Measurements from ENCODE around the gene CA12. TPM values are rescaled to one million over a fixed set of nuclear protein-coding genes. Genes with fewer than 3 reads are reported as not detected.

Gene CA12
- total RNA-seq, 3 donors from 2014 or later, result 141 to 645 (median 213) TPM

GRCh38 chr15:63283126-63283525 is 98.5 kb downstream of the CA12 start:
- Histone ChIP-seq H3K9me3 (no peaks in the 10 kb centered on the region), H3K36me3 (ENCODE audit: low read depth) (no peaks in the 10 kb centered on the region), H3K4me3 (no peak overlapping the region), H3K4me1 (ENCODE audit: low read depth) (no peaks in the 10 kb centered on the region)
- no peak for DNase-seq
- no peak for ATAC-seq
- TF ChIP-seq, protein P1, sequence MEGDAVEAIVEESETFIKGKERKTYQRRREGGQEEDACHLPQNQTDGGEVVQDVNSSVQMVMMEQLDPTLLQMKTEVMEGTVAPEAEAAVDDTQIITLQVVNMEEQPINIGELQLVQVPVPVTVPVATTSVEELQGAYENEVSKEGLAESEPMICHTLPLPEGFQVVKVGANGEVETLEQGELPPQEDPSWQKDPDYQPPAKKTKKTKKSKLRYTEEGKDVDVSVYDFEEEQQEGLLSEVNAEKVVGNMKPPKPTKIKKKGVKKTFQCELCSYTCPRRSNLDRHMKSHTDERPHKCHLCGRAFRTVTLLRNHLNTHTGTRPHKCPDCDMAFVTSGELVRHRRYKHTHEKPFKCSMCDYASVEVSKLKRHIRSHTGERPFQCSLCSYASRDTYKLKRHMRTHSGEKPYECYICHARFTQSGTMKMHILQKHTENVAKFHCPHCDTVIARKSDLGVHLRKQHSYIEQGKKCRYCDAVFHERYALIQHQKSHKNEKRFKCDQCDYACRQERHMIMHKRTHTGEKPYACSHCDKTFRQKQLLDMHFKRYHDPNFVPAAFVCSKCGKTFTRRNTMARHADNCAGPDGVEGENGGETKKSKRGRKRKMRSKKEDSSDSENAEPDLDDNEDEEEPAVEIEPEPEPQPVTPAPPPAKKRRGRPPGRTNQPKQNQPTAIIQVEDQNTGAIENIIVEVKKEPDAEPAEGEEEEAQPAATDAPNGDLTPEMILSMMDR (IDR thresholded peaks at IDR 0.05), result no peak
- intact Hi-C loops (cut with DNase I, micrococcal nuclease), result no loop called here

DNA sequence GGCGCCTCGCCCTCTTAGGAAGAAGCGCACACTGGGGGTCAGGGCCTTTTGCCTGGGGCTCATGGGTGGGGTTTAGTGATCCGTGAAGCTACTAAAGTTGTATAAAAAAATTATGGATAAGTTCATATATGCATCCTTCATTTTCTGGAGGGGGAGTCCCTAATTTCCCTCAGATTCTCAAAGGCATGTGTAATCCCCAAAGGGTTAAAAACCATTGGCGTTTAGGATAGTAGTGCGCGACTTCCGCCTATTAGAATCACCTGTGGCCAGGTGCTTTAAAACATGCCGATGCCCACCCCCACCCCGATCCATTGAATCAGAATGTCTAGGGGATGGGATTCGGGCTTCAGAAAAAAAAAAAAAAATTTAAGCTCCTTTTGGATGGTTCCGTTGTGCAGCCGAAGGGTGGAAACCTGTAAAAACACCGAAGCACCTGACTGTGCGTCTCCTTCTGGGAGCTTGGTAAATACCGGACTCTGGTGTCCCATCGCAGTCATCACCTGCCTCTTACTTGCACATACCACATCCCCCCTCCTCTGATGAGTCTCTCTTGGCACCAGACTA is 103.7 kb downstream of the CA12 start:
- no peaks in the 10 kb centered on the region for H3K4me1 ChIP-seq (ENCODE audit: low read depth)
- intact Hi-C loops (cut with DNase I, micrococcal nuclease), result no loop called here
- ATAC-seq, result peak; percentile 7

DNA sequence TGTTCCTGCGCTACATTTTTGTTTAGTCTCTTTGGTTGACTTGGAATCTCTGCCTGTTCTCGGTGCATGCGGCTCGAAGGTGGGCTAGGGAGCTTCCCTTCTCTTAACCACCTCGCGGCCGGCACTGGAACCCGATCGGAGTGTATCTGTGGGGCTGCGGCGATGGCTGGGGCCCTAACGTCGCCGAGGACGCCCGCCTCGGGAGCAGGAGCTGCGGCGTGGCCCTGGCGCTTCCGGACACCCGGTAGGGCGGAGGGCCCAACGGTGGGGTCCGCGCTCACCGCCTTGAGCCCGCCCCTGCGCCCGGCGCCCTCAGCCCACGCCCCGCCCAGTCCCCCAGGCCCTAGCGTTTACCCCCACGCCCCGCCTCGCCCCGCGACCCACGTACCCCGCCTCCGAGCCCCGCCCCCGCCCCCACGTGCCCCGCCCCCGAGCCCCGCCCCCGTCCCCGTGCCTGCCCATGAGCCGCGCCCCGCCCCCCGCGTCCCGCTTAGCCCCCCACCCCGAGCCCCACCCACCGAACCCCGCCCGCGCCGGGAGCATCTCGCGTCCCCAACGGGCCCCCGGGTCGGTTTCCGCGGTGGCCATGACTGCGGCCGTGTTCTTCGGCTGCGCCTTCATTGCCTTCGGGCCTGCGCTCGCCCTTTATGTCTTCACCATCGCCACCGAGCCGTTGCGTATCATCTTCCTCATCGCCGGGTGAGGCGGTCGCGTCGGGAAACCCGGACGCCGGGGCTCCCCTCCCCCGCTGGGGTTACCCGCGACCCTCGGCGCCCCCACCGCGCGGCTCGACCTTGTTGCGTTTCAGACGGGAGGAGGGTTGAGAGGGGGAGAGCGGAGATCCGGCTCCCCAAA is 104.4 kb downstream of the CA12 start, which contains the start of gene APH1B:
Gene APH1B (plus strand): TSS at position 568 of the 855 bp plus-strand sequence. CDS start 19 bp downstream, at position 587.
- peak; percentile 82 to 90 (median 88) for DNase-seq
- Histone ChIP-seq H3K4me3 (peak within 1 kb of the TSS; percentile 33), H3K4me1 (ENCODE audit: low read depth) (no peaks in the 10 kb centered on the region), H3K9me3 (no peaks in the 10 kb centered on the region), H3K36me3 (ENCODE audit: low read depth) (no peaks in the 10 kb centered on the region)
- TF ChIP-seq, protein P1 (IDR thresholded peaks at IDR 0.05), result no peak
- intact Hi-C loops (cut with DNase I, micrococcal nuclease), result no loop called here
- peak; percentile 91 for ATAC-seq

More for the DNA sequence above, 103.7 kb downstream of the CA12 start:
- TF ChIP-seq, protein P1 (IDR thresholded peaks at IDR 0.05), result no peak
- DNase-seq, result peak in 1 of 3 donors; percentile 19
- peak overlapping the region; percentile 33 for H3K4me3 ChIP-seq
- no peaks in the 10 kb centered on the region for H3K9me3 ChIP-seq
- H3K36me3 ChIP-seq (ENCODE audit: low read depth), result no peaks in the 10 kb centered on the region

DNA sequence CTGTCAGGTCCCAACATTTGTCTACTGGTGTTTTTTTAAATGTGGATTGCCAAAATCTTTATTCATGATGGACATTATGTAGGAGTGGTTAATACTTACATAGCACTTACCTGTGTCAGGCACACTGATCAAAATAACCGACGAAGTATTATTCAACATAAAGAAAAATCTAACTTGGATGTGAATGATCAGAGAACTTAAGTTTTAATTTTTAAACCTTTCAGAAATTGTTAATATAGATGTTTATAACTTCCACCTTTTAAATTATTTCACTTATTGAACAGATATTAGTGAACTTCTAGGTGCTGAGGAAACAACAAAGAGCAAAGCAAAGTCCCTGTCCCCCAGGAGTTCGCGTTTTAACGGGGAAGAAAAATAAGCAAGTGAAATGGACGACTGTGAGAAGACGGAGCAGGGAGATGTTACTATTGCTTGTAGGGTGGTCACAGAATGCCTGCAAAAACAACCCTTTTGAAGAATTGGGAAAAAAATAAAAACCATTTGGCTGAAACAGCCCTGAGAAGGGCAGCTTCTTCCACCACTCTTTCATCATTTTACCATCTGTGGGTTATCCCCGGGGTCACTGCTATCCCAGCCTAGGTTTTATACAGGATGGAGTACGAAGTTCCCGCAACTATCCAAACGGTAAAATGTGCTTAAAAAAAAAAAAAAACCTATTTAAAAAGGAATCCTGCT is 105.2 kb downstream of the CA12 start:
- Histone ChIP-seq H3K4me1 (ENCODE audit: low read depth) (no peaks in the 10 kb centered on the region), H3K36me3 (ENCODE audit: low read depth) (no peaks in the 10 kb centered on the region), H3K4me3 (peak overlapping the region; percentile 15), H3K9me3 (no peaks in the 10 kb centered on the region)
- peak; percentile 1 for ATAC-seq
- TF ChIP-seq, protein P1 (IDR thresholded peaks at IDR 0.05), result no peak
- intact Hi-C loops (cut with DNase I, micrococcal nuclease), result no loop called here
- no peak for DNase-seq

GRCh38 chr15:63274427-63274826 is 107.2 kb downstream of the CA12 start:
- no peak overlapping the region for H3K4me3 ChIP-seq
- H3K36me3 ChIP-seq (ENCODE audit: low read depth), result no peaks in the 10 kb centered on the region
- ATAC-seq, result no peak
- intact Hi-C loops (cut with DNase I, micrococcal nuclease), result no loop called here
- no peak for DNase-seq
- TF ChIP-seq, protein P1 (IDR thresholded peaks at IDR 0.05), result no peak
- no peaks in the 10 kb centered on the region for H3K4me1 ChIP-seq (ENCODE audit: low read depth)
- no peaks in the 10 kb centered on the region for H3K9me3 ChIP-seq

Other genes with a start within 250 kb of the CA12 start
- gene RPS27L, start 224.4 kb downstream of the CA12 start, total RNA-seq, result 100 to 1,000 TPM; 187 to 234 (median 208) TPM
- gene RAB8B, start 192.2 kb downstream of the CA12 start, total RNA-seq, result 10 to 100 TPM in 2 of 3 donors, 1 to 10 TPM in 1; 7.4 to 26.4 (median 18.3) TPM
- gene APH1B, start 104.2 kb downstream of the CA12 start, total RNA-seq, result 10 to 100 TPM in 2 of 3 donors, 1 to 10 TPM in 1; 6.1 to 12.7 (median 11.4) TPM
- 100 to 1,000 TPM in 1 of 3 donors, 10 to 100 TPM in 2; 65.6 to 101 (median 67.3) TPM for gene USP3, start 122.7 kb upstream of the CA12 start, total RNA-seq
- 10 to 100 TPM in 1 of 3 donors, 1 to 10 TPM in 2; 4.2 to 37.5 (median 5.1) TPM for gene FBXL22, start 215.5 kb upstream of the CA12 start, total RNA-seq